Osteoblast (primary cell): ENCODE measurements around the gene MMP2. TPM values are rescaled to one million over a fixed set of nuclear protein-coding genes. Genes with fewer than 3 reads are reported as not detected.

Experiments used
- DNase-seq: peaks from one replicate; pipeline ENCODE4 v3.0.0; 2011; ENCODE audit warnings: low spot score, mixed read lengths; ENCODE audit not compliant: insufficient read length; ENCODE audit errors: missing footprints
- H2AFZ ChIP-seq: 2 replicates; pipeline ENCODE4 v1.6.0; 2011; ENCODE audit warnings: mild to moderate bottlenecking, low read length
- H3K27ac ChIP-seq: 2 replicates; pipeline ENCODE4 v1.5.1; 2011; ENCODE audit warnings: mild to moderate bottlenecking, low read depth, low read length, moderate library complexity
- H3K27me3 ChIP-seq: 2 replicates; pipeline ENCODE4 v1.6.0; 2012; ENCODE audit warnings: mild to moderate bottlenecking, control low read depth, inconsistent platforms, low read length, moderate library complexity; ENCODE audit not compliant: insufficient read depth
- H3K36me3 ChIP-seq: 2 replicates; pipeline ENCODE4 v1.5.1; 2011; ENCODE audit warnings: mild to moderate bottlenecking, low read length, control low read depth, moderate library complexity; ENCODE audit not compliant: insufficient read depth
- H3K4me1 ChIP-seq: 2 replicates; pipeline ENCODE4 v1.5.1; 2011; ENCODE audit warnings: mild to moderate bottlenecking, low read length, control low read depth, moderate library complexity; ENCODE audit not compliant: insufficient read depth
- H3K4me2 ChIP-seq: 2 replicates; pipeline ENCODE4 v1.6.0; 2011; ENCODE audit warnings: mild to moderate bottlenecking, low read length; ENCODE audit not compliant: insufficient read depth
- H3K4me3 ChIP-seq: fragments of 200-600 bp; sonication (generic); 3 replicates; pipeline ENCODE4 v1.5.1; 2012; ENCODE audit warnings: mild to moderate bottlenecking, low read length, inconsistent platforms; ENCODE audit not compliant: insufficient read depth
- H3K79me2 ChIP-seq: 2 replicates; pipeline ENCODE4 v1.6.0; 2012; ENCODE audit warnings: mild to moderate bottlenecking, low read length, control low read depth, inconsistent platforms; ENCODE audit not compliant: insufficient read depth
- H3K9me3 ChIP-seq: 2 replicates; pipeline ENCODE4 v1.5.1; 2011; ENCODE audit warnings: low read depth, low read length, control low read depth
- H4K20me1 ChIP-seq: 2 replicates; pipeline ENCODE4 v1.6.0; 2012; ENCODE audit warnings: mild to moderate bottlenecking, low read length, control low read depth; ENCODE audit not compliant: insufficient read depth
- total RNA-seq: library from RNA; depleted of rRNA; stranded (reverse); fragments of >200 nt; gene quantifications from 2 replicates; pipeline ENCODE4 v1.2.3, GENCODE V29; 2012
- TF ChIP-seq, protein P1 (sequence below): IDR thresholded peaks from 2 replicates; pipeline ENCODE4 v1.5.1; 2011; ENCODE audit warnings: mild to moderate bottlenecking, low read depth, low read length, moderate library complexity; ENCODE audit errors: extremely low read depth

The MMP2 gene
- total RNA-seq, 1 donor = 2,094 TPM

DNA sequence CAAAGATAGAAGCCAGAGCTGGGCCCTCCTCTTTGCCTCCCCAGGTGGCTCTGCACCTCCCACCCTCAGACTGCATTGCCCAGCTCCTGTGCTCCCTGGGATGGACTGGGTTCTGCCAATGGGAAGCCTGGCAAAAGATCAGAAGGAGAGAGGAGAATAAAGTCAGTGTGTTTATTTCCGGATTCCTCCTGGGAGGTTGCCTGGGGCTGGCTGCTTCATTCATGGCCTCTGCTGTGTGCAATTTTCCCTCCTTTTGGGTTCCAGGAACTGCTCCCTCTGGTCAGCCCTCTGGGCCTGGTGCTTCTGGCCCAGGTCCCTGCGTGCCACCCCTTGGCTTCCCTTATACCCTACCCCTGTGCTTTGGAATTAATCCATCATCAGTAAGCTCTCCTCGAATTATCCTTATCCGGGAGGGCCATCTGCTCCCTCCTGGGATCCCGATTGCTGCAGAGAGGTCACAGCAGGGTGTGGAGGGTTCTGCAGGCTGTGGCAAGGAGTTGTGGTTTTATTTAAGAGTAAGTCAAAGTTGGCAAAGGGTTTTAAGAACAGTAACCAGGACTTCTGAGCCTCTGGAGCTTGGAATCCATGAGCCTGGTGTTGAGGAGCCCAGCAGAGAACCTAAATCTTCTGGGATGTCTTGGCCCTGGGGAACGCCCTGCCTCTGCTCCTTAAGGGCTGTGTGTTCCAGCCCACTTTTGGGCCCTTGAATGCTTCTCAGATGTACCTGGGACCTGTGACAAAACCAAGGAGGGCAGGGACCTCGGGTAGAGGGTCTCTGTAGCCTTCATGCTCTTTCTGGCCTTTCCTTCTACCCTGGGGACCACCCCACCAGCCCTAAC lies 8.2 kb upstream of the MMP2 start:
- Histone ChIP-seq H3K9me3 (no peaks in the 10 kb centered on the region), H3K36me3 (no peaks in the 10 kb centered on the region), H2AFZ (peak overlapping the region; percentile 31), H3K27ac (peak overlapping the region; percentile 90), H3K4me3 (peak overlapping the region; percentile 30), H4K20me1 (no peaks in the 10 kb centered on the region), H3K4me2 (peak overlapping the region; percentile 40), H3K79me2 (no peaks in the 10 kb centered on the region), H3K27me3 (no peaks in the 10 kb centered on the region), H3K4me1 (peaks cover 39% of the 10 kb centered on the region)
- DNase-seq = no peak
- TF ChIP-seq, protein P1, sequence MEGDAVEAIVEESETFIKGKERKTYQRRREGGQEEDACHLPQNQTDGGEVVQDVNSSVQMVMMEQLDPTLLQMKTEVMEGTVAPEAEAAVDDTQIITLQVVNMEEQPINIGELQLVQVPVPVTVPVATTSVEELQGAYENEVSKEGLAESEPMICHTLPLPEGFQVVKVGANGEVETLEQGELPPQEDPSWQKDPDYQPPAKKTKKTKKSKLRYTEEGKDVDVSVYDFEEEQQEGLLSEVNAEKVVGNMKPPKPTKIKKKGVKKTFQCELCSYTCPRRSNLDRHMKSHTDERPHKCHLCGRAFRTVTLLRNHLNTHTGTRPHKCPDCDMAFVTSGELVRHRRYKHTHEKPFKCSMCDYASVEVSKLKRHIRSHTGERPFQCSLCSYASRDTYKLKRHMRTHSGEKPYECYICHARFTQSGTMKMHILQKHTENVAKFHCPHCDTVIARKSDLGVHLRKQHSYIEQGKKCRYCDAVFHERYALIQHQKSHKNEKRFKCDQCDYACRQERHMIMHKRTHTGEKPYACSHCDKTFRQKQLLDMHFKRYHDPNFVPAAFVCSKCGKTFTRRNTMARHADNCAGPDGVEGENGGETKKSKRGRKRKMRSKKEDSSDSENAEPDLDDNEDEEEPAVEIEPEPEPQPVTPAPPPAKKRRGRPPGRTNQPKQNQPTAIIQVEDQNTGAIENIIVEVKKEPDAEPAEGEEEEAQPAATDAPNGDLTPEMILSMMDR = no peak

GRCh38 chr16:55471448-55472097 lies 7.4 kb upstream of the MMP2 start:
- H4K20me1 ChIP-seq = no peaks in the 10 kb centered on the region
- H3K79me2 ChIP-seq = no peaks in the 10 kb centered on the region
- H3K27ac ChIP-seq = peak overlapping the region; percentile 90
- H3K4me3 ChIP-seq = no peak overlapping the region
- no peak overlapping the region for H2AFZ ChIP-seq
- TF ChIP-seq, protein P1 = no peak
- no peaks in the 10 kb centered on the region for H3K36me3 ChIP-seq
- no peak for DNase-seq
- H3K4me1 ChIP-seq = peaks cover 46% of the 10 kb centered on the region
- H3K9me3 ChIP-seq = no peaks in the 10 kb centered on the region
- H3K27me3 ChIP-seq = no peaks in the 10 kb centered on the region
- peak overlapping the region; percentile 40 for H3K4me2 ChIP-seq

DNA sequence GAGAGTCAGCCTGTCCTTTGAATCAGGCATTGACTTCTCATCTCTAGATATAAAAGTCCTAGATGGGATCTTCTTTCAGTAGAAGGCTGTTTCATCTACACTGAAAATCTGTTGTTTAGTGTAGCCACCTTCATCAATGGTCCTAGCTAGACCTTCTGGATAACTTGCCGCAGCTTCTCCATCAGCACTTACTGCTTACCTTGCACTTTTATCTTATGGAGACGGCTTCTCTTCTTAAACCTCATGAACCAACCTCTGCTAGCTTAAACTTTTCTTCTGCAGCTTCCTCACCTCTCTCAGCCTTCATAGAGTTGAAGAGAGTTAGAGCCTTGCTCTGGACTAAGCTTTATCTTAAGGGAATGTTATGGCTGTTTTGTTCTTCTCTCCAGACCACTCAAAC lies 5.4 kb upstream of the MMP2 start:
- Histone ChIP-seq H2AFZ (no peak overlapping the region), H3K4me1 (peaks cover 62% of the 10 kb centered on the region), H3K9me3 (no peaks in the 10 kb centered on the region), H4K20me1 (no peaks in the 10 kb centered on the region), H3K79me2 (no peaks in the 10 kb centered on the region), H3K36me3 (no peaks in the 10 kb centered on the region), H3K4me3 (no peak overlapping the region), H3K27me3 (no peaks in the 10 kb centered on the region), H3K27ac (no peak overlapping the region), H3K4me2 (no peak overlapping the region)
- no peak for DNase-seq
- TF ChIP-seq, protein P1 = no peak

GRCh38 chr16:55474821-55475220 lies 4.2 kb upstream of the MMP2 start:
- H3K4me3 ChIP-seq = no peak overlapping the region
- TF ChIP-seq, protein P1 = no peak
- H3K4me2 ChIP-seq = no peak overlapping the region
- no peak for DNase-seq
- peaks cover 60% of the 10 kb centered on the region for H3K4me1 ChIP-seq
- no peaks in the 10 kb centered on the region for H3K36me3 ChIP-seq
- H3K27me3 ChIP-seq = no peaks in the 10 kb centered on the region
- H4K20me1 ChIP-seq = no peaks in the 10 kb centered on the region
- H2AFZ ChIP-seq = no peak overlapping the region
- no peak overlapping the region for H3K27ac ChIP-seq
- peaks cover 9% of the 10 kb centered on the region for H3K79me2 ChIP-seq
- H3K9me3 ChIP-seq = no peaks in the 10 kb centered on the region
